ENCODE measurements around the gene ZNF652.

The ZNF652 gene

GRCh38 chr17:49258394-49258793 is 103.7 kb downstream of the ZNF652 start:
- DNase-seq, result no peak

GRCh38 chr17:49255125-49255524 is 106.9 kb downstream of the ZNF652 start:
- DNase-seq, result no peak

GRCh38 chr17:49254066-49254465 is 108.0 kb downstream of the ZNF652 start:
- no peak for DNase-seq

DNA sequence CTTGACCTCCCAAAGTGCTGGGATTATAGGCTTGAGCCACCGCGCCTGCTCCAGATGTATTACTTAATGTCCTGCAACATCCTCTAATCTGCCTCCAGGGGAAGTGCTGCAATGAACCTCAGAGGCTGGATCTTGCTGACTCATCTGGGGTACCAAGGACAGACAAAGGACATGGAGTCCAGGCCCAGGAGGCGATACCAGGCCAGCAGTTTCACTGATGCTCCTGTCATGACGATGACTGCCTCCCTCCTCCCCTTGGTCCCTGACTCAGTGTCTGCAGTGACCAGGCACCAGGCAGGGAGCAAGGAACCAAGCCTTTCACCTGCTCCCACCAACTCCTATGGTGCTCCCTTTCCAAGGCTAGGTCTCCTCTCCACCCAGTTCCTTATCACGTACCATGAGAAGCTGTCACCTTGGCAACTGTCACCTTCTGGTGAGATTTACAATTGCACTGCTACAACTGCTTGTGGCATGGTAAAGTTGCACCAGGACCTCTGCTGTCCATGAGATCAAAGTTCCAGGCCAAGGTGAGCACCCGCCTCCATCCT is 109.8 kb downstream of the ZNF652 start:
- DNase-seq, result no peak

DNA sequence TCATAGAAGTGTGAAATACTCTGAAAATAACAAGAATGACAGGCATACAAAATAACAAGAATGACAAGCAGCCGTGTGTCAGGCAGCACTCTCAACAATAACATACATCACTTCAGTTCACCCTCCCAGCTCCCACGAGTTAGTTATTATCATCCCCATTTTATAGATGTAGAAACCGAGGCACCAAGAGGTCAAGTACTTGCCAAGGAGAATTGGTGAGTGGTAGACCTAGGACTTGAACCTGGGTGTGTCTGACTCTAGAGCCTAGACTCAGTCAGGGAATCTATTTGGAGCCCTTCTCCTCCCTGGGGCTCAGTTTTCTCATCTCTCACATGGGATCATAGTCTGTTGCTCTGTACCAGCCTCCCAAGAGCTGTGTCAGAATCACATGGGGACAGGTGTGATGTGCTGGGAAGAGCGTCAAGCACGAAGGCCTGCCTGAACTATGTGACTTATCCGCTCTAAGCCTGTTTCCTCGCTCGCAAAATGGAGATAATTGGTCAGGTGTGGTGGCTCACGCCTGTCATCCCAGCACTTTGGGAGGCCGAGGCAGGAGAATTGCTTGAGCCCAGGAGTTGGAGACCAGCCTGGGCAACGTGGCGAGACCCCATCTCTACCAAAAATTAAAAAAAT is 112.0 kb downstream of the ZNF652 start:
- DNase-seq, result no peak

GRCh38 chr17:49249292-49249794 is 112.7 kb downstream of the ZNF652 start:
- no peak for DNase-seq

- no peak for DNase-seq
These were observed 114.1 kb downstream of the ZNF652 start for GRCh38 chr17:49247944-49248343.

GRCh38 chr17:49244839-49245238 is 117.2 kb downstream of the ZNF652 start:
- DNase-seq, result no peak

All from NCI-H446 treated with DMSO at 0.1 percent for 48 hours (cell line).